Stimulated activated CD4-positive, alpha-beta T cell treated with anti-CD3 and anti-CD28 coated beads, Interleukin-2, amount 100 ng/mL, for 48 hours (primary cell): ENCODE data around the gene HIVEP3.
"Not testable (repeated sequence)": the region's sequence is repeated elsewhere in the genome, so short reads cannot be mapped to it uniquely, and the experiment has no call there.

ENCODE experiments used
- DNase-seq, 2 donors: peaks; one replicate each; pipeline ENCODE4 v3.0.0-alpha.2; 2020

HIVEP3 gene

DNA sequence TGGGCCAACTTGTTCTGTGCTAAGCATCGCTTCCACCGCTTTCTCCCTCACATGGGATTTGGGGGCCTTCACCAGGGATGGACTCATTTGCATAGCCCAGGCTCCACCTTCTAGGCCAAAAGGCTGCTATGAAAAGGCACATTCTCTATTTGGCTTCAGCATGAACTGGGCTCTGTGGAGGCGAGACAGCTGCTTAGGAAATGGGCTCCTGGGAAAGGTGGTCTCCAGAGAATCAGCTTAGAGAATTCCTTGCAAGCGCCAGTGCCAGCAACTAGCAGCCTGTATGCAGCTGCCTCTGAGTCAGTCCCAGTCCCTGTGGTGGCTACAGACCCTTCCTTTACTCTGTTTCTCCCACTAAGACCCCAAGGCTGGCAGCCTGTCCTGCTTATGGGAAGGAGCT lies 214.5 kb downstream of the HIVEP3 start:
- no peak for DNase-seq

DNA sequence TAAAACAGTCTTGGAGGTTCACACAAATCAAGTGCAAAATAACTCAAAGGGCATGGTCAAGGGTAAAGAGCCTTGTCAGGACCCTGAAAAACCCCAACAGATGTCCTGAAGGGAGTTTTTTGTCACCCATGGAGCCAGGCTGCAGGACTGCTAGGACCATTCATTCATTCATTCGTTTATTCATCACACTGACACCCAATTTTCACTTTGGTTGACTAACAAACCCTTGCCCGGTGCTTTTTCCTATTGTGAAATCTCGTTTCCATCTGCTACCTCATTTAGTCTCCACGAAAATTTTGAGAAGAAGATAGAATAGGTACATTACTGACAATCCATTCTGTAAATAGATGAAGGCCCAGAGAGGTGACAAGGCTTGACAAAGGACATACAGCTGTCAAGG lies 216.0 kb downstream of the HIVEP3 start:
- DNase-seq: no peak

DNA sequence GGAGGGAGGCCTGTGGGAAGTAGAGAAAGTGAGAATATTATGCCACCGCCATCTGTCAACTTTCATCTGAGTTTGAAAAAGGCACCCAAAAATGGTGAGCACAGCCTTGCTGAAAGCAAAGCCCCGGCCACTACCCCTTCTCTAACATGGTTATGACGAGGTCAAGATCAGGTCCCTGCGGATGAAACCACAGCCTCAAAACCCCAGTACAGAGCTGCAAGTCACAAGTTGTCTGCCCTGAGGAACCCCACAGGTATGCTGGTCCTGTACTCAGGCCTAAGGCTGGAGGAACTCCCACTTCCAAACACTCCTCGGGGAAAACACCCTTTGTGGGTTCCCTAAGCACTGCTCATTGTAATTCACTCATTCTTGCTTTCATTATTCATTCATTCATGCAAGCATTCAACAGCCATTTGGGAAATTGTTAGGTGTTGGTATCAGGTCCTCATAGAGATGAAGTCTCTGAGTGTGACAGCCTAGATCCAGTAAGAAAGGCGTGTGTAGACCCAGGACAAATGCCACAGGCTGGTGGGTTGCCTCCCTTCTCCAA lies 217.7 kb downstream of the HIVEP3 start:
- DNase-seq: no peak

- no peak for DNase-seq
These were observed 218.1 kb downstream of the HIVEP3 start for GRCh38 chr1:41700581-41700980.

DNA sequence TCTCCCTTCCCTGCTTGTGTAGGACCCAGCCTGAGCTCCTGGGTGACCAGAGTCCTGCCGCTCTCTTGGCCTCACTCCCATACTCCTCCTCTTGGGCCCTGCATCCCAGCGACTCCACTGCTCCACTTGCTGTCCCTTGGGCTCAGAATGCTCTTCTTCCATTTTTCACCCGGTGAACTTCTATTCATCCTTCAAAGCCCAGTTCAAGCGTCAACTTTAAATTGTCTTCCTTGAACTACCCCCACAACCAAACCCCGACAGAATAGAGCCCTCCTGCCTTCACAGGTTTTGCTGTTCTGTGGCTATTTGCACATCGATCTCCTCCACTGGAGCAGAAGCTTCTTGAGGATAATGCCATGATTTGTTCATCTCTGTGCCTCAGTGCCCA lies 218.9 kb downstream of the HIVEP3 start:
- DNase-seq: no peak

- DNase-seq: no peak
These were observed 219.5 kb downstream of the HIVEP3 start for GRCh38 chr1:41698916-41699860.

DNA sequence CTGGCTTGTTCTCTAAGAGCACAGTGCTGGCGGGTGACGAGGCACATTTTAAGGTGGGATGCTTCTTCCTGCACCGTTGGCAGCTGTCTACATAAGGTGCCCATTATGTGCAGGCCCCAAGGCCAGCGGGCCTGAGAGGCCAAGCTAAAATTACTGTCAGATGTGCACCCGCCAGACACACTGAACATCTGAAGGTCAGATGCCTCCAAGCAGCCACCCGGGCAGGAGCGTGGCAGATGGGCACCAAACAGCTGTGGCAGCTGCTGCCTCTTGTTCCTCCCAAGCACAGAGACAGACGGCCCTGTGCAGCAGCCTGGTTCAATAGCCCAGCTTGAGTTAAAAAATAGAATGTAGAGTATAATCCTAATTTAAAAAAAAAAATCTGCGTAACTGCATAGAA lies 222.3 kb downstream of the HIVEP3 start:
- DNase-seq: no peak

DNA sequence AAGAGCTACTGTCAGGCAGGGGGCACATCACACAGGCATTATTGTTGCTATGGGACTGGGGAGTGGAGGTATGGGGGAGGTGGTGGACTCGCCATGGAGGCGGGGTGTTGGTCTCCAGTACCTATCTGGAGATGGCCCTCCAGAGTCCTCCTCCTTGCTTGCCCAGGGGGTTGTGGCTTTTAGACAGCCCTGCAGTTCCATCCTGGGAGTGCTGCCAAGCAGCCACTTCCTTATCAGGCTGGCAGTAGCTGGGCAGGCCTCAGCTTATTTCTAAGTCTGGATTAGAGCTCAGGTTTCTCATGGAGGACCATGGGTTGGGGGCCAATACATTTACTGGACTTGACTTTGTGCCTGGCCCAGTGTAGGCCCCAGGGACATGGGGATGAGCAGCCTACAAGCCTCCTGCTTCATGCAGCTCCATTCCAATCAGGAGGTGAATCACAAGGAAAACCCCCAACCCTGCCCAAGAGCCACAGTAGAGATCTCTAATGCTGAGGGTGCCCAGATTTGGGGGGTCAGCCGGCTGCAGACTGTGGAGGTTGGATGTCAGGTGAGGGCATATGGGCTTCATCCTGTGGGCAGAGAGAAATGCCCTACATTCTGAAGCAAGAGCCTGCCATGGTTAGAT lies 223.5 kb downstream of the HIVEP3 start:
- DNase-seq: no peak

- not testable (repeated sequence) for DNase-seq
These were observed 226.8 kb downstream of the HIVEP3 start for GRCh38 chr1:41691966-41692365.

DNA sequence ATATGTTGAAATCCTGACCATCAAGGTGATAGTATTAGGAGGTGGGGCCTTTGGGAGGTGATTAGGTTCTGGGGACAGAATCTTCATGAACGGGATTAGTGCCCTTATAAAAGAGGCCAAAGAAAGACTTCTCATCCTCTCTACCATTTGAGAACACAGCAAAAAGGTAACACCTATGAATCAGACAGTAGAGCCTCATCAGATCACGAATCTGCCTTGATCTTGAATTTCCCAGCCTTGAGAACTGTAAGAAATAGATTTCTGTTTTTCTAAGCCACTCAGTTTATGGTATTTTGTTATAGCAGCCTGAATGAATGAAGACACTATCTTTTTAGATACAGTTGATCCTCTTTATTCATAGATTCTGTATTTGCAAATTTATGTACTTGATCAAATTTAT lies 227.3 kb downstream of the HIVEP3 start:
- no peak for DNase-seq

GRCh38 chr1:41690331-41690730 lies 228.4 kb downstream of the HIVEP3 start:
- DNase-seq: no peak

- no peak for DNase-seq
These were observed 229.2 kb downstream of the HIVEP3 start for GRCh38 chr1:41689558-41689981.

DNA sequence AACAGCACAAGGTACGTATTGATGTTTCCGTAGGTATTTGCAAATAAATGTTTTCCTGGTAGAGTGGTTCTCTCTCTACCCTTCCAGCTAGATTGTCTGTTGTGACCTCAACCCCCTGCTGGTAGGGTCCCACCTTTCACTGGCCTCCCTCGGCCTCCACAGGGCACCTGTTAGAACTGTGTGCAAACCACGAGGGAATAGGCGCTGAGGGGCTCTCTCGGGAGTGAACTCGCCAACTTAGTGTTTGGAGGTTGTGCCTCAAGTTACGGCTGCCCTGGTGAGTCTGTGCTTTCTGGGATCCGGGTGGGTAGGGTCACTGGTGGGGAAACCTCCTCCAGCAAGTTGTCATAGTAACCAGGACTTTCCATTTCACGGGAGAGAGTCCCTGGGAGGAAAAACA lies 229.6 kb downstream of the HIVEP3 start:
- DNase-seq: no peak

DNA sequence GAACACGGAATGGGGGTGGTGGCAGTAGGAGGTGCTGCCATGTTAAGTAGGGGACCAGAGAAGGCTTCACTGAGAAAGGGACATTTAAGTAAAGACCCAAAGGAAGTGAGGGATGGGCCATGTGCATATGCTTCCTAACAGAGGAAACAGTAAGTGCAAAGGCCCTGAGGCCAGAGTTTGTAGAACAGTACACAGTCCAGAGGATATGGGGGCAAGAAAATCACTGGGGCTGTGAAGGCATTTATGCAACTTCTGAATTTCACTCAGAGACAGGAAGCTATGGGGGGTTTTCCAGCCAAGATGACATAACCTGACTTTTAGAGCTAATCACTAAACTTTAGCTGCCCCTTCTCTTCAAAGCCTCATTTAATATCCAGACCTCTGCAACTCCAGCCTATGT lies 231.7 kb downstream of the HIVEP3 start:
- no peak for DNase-seq

DNA sequence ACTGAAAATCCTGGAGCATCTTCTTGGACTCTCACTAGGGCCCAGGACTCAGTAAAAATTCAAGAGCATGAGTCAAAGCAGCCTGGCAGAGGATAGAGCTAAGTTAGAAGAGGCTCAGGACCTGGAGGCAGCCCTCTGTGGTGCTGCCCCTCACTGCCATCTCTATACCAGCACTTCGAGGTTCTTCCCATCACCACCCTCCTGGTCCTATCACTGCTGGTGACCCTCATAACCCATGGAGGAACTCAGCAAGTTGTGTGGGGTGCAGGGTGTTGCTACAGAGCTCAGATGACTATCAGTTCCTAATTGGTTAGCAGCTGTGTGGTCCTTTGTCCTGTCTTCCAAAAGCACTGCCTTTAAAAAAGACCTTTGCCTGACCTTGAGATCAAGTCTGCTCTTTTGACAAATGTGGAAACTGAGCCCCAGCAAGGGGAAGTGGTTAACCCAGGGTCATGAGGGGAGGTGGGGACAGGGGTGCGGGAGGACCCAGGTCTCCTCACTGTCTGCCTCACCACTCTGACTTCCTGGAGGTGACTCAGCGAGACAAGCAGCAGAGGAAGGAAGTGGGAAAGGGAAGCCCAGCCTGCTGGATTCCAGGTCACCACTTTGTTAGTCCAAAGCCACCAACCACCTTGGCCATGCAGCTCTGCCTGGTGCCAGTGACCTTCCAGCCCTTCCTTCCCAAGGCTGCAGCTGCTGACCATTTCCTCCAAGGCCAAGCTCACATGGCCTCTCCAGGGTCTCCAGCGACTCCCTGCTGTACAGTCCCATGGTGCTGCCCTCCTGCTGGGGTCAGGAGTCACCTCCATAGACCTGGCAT lies 234.8 kb downstream of the HIVEP3 start:
- no peak for DNase-seq

DNA sequence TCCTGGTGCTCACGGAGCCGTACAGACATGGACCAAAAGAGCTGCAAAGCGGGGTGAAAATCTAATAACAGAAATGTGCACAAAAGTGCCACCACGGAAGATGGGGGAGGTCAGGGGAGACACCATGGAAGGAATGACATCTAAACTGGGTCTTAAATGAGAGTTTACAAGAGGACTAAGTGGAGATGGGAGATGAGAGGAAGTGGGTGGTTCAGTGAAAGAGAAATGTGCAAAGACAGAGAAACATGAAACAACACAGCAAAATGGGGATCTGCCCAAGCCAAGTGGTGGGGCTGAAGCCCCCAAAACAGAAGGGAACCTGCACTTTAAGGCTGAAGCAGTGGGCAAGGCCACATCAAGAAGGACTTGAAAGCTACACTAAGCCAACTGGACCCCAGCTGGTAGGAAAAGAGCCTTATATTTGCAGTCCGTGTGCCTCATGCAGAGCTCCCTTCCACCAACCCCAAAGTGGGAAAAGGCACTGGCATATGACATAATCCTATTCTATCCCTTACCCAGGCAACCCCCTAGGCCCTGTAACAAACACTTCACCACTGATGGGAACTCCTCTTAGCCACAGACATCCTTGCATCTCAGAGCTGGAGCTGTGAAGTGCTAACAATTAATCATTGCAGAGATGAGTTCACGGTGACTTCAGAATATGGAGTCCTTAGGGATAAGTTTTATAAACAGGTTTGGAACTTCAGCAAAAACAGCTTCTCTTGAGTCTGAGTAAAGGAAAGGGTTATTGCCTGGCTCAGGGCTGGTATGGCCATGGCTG lies 235.7 kb downstream of the HIVEP3 start:
- no peak for DNase-seq

DNA sequence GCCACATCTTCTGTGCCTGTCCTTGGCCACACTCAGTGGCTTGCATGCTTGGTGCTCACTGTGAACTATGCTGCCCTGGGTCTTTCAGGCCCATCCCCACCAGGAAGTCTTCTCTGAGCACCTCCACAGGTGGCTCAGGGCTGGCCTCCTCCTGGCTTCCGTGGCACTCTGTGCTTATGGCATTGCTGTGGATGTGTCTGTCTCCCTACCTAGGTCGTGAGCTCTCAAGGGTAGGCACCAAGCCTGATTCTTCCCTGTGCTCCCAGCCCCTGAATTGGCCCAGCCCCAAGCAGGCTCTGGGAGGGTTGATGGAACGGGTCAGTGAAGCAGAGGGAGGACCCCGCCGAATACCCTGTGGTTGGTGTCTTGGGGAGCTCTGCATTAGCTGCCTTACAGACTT lies 236.6 kb downstream of the HIVEP3 start:
- no peak for DNase-seq

GRCh38 chr1:41681331-41682098 lies 237.2 kb downstream of the HIVEP3 start:
- no peak for DNase-seq

DNA sequence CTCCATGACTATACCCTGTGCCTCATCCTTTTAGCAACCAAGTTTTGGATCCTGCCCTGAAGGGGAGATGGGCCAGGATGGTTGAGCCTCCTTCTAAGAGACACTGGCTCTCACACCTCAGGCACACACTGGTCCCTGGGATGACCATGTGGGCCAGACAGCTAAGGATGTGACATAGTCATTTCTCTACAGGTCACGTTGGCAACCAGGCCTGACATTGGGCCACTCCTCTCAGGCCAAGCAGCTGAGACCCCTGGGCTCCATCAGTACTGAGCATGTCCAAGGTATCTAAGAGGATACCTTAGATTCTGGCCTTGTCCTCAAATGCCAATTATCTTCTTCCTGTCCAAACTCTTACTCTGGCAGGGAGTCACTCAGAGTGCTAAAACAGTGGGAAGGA lies 238.7 kb downstream of the HIVEP3 start:
- DNase-seq: no peak

- DNase-seq: no peak
These were observed 239.2 kb downstream of the HIVEP3 start for GRCh38 chr1:41679531-41679930.

DNA sequence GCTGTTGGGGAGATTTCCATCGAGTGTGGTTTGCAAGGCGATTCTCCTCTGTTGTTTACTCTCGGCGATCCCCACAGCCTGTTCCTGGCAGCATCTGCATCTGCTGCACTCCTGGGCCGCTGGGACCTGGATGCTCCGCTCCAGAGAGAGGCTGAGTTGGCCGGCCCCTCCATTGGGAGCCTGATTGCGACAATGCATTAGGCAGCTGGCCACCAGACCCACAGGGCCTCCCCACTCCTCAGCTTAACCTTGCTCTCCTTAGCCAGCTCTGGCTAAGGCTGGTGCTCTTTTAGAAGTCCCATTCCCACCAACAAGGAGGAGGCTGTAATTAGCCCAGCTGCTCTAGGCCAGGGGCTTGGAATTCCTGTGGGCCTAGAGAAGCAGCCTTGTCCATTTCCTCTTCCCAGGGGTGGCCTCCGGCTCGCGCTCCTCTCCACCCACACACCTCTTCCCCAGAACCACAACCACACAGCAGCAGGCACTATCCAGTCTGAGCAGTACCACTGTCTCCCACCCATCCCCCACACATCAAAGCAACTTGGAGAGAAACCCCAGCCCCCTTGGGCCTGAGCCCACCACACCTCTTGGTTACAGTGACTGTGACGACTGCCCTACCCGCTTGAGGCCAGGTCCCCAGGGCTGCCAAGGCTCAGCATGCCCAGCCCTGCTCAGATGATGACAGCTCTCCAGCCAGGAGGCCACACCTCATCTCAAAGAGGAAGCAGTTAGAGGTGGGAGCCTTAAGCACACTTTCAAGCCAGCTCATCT lies 240.4 kb downstream of the HIVEP3 start:
- DNase-seq: no peak
